BLaER1 treated with 17β-estradiol and CSF1 and Interleukin-3, amounts not matched to agents 10 nM and 100 nM (cell line): ENCODE results near the gene PDF.

Source experiments
- H3K27ac ChIP-seq, 11 experiments: shearing (Covaris generic); formaldehyde crosslinking; 2 replicates each; pipeline ENCODE4 v1.8.1; 2022
- H3K27me3 ChIP-seq, 11 experiments: shearing (Covaris generic); formaldehyde crosslinking; 2 replicates each; pipeline ENCODE4 v1.8.1; 2022
- H3K36me3 ChIP-seq, 11 experiments: shearing (Covaris generic); formaldehyde crosslinking; 2 replicates each; pipeline ENCODE4 v1.8.1; 2022
- H3K4me1 ChIP-seq, 10 experiments: shearing (Covaris generic); formaldehyde crosslinking; 2 replicates each; pipeline ENCODE4 v1.8.1; 2022
- H3K4me2 ChIP-seq, 11 experiments: shearing (Covaris generic); formaldehyde crosslinking; 2 replicates each; pipeline ENCODE4 v1.8.1; 2022
- H3K4me3 ChIP-seq, 10 experiments: shearing (Covaris generic); formaldehyde crosslinking; 2 replicates each; pipeline ENCODE4 v1.8.1; 2022
- H3K9ac ChIP-seq, 11 experiments: shearing (Covaris generic); formaldehyde crosslinking; 2 replicates each; pipeline ENCODE4 v1.8.1; 2022
- H3K9me3 ChIP-seq, 11 experiments: shearing (Covaris generic); formaldehyde crosslinking; replicated peaks in 1 of 11; 2 replicates each; pipeline ENCODE4 v1.8.1; 2022
- H4K20me1 ChIP-seq, 11 experiments: shearing (Covaris generic); formaldehyde crosslinking; 2 replicates each; pipeline ENCODE4 v1.8.1; 2022
- Cebpa-rat ChIP-seq, 11 experiments: shearing (Covaris generic); IDR thresholded peaks; 2 replicates each; pipeline ENCODE4 v1.8.1; 2022

The PDF gene

DNA sequence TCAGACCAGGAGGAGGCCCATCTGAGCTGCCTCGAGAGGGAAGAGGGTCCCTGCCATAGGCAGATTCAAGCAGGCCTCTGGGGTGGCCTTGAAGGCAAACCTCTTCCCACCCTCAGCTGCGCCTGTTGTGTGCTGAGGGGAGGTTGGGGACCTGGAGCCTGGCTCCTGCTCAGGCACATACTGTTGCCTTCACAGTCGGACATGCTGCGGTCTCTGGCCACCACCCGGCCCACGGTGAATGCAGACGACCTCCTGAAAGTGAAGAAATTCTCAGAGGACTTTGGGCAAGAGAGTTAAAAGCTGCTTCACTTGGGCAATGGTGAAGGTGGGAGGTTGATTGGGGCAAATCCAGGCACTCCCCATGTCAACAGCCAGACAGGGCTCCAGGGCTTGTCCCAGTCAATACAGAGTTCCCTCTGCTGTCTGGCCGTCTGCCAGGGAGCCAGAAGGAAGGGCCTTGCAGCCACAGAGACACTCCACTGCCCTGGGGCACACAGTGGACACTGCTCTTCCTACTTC is 6.3 kb downstream of the PDF start:
- no peaks in the 10 kb centered on the region for H3K9me3 ChIP-seq
- H3K9ac ChIP-seq, result peak overlapping the region; percentile 19 to 65 (median 39); a peak in 13 of 22 replicates
- H3K27ac ChIP-seq, result peak overlapping the region in 8 of 11 experiments; percentile 16 to 35 (median 26); a peak in 5 of 22 replicates
- H3K27me3 ChIP-seq, result no peaks in the 10 kb centered on the region
- TF ChIP-seq Cebpa-rat (IDR thresholded peaks at IDR 0.05), result no peak
- H3K4me2 ChIP-seq, result peak overlapping the region; percentile 57 to 99 (median 77)
- peaks cover 92 to 100% (median 100%) of the 10 kb centered on the region in 11 experiments for H4K20me1 ChIP-seq
- H3K4me3 ChIP-seq, result no peak overlapping the region
- H3K36me3 ChIP-seq, result peaks cover 79 to 100% (median 99%) of the 10 kb centered on the region in 11 experiments
- H3K4me1 ChIP-seq, result peaks cover 81 to 100% (median 95%) of the 10 kb centered on the region in 10 experiments

DNA sequence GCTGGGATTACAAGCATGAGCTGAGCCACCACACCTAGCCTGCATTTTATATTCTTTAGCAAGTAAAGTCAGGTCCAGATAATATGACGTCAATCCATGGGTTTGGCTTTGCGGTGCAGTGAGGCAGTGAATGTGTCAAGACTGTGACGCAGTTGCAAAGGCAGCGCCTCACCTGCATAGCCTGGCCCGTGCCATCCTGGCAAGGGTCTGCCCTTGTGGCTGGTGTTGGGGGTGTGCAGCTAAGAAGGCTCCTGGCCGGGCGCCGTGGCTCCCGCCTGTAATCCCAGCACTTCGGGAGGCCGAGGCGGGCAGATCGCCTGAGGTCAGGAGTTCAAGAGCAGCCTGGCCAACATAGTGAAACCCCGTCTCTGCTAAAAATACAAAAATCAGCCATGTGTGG is 7.0 kb downstream of the PDF start:
- peaks cover 92 to 100% (median 100%) of the 10 kb centered on the region in 11 experiments for H4K20me1 ChIP-seq
- H3K4me3 ChIP-seq, result no peak overlapping the region
- H3K4me1 ChIP-seq, result peaks cover 75 to 93% (median 88%) of the 10 kb centered on the region in 10 experiments
- peak overlapping the region; percentile 57 to 99 (median 77) for H3K4me2 ChIP-seq
- H3K27ac ChIP-seq, result no peak overlapping the region; a peak in 2 of 22 replicates
- peaks cover 86 to 100% (median 99%) of the 10 kb centered on the region in 11 experiments for H3K36me3 ChIP-seq
- no peaks in the 10 kb centered on the region for H3K9me3 ChIP-seq
- H3K9ac ChIP-seq, result peak overlapping the region in 5 of 11 experiments; percentile 0 to 65 (median 45); a peak in 4 of 22 replicates
- no peaks in the 10 kb centered on the region for H3K27me3 ChIP-seq
- no peak for TF ChIP-seq Cebpa-rat (IDR thresholded peaks at IDR 0.05)

DNA sequence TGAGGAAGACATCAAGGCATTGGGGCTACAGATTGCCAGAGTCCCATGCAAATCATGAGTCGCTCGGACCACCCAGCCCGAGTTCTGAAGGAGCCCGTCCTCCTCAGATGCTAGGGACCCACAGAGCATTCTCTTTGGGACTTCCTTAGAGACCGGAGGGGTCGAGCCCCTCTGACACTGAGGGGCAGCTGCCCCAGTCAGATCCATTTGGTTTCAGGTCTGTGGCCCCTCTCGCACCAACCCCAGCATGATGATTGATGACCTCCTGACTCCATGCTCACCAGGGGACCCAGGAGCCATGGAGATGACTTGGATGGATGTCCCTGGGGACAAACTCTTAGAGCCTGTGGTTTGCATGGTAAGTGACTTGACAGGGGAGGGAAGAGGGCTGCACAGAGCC is 8.0 kb downstream of the PDF start:
- H3K4me1 ChIP-seq, result peaks cover 64 to 83% (median 78%) of the 10 kb centered on the region in 10 experiments
- peak overlapping the region in 10 of 11 experiments; percentile 1 to 99 (median 74); a peak in 19 of 22 replicates for H3K4me2 ChIP-seq
- peak overlapping the region in 6 of 11 experiments; percentile 3 to 40 (median 9); a peak in 4 of 22 replicates for H3K27ac ChIP-seq
- H3K27me3 ChIP-seq, result no peaks in the 10 kb centered on the region
- peaks cover 88 to 100% (median 98%) of the 10 kb centered on the region in 11 experiments for H4K20me1 ChIP-seq
- peak overlapping the region in 8 of 11 experiments; percentile 3 to 70 (median 28); a peak in 12 of 22 replicates for H3K9ac ChIP-seq
- H3K9me3 ChIP-seq, result no peaks in the 10 kb centered on the region
- no peak for TF ChIP-seq Cebpa-rat (IDR thresholded peaks at IDR 0.05)
- peaks cover 91 to 100% (median 98%) of the 10 kb centered on the region in 11 experiments for H3K36me3 ChIP-seq
- peak overlapping the region in 1 of 10 experiments; percentile 33; a peak in 1 of 20 replicates for H3K4me3 ChIP-seq

DNA sequence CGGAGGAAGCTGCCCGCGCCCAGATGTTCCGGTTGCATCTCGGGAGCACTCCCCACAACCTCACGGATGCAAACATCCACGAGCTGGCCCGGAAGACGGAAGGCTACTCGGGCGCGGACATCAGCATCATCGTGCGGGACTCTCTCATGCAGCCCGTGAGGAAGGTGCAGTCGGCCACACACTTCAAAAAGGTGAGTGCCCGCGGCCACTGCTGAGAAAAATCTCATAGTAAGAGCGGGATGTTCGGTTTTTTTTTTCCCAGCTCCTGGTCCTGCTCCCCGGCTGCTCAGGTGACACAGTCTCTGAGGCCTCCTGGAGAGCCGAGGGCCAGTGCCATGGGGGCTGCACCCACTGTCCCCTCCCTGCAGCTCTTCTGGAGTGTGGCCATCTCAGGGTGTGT is 9.3 kb downstream of the PDF start:
- peak overlapping the region in 7 of 11 experiments; percentile 12 to 70 (median 45); a peak in 15 of 22 replicates for H3K9ac ChIP-seq
- H4K20me1 ChIP-seq, result peaks cover 85 to 100% (median 98%) of the 10 kb centered on the region in 11 experiments
- H3K27ac ChIP-seq, result peak overlapping the region in 6 of 11 experiments; percentile 7 to 52 (median 12); a peak in 3 of 22 replicates
- no peak for TF ChIP-seq Cebpa-rat (IDR thresholded peaks at IDR 0.05)
- peaks cover 51 to 70% (median 65%) of the 10 kb centered on the region in 10 experiments for H3K4me1 ChIP-seq
- no peaks in the 10 kb centered on the region for H3K9me3 ChIP-seq
- H3K4me3 ChIP-seq, result peak overlapping the region in 4 of 10 experiments; percentile 18 to 40 (median 26); a peak in 4 of 20 replicates
- no peaks in the 10 kb centered on the region for H3K27me3 ChIP-seq
- peaks cover 95 to 100% (median 99%) of the 10 kb centered on the region in 11 experiments for H3K36me3 ChIP-seq
- H3K4me2 ChIP-seq, result peak overlapping the region; percentile 6 to 99 (median 72); a peak in 20 of 22 replicates

DNA sequence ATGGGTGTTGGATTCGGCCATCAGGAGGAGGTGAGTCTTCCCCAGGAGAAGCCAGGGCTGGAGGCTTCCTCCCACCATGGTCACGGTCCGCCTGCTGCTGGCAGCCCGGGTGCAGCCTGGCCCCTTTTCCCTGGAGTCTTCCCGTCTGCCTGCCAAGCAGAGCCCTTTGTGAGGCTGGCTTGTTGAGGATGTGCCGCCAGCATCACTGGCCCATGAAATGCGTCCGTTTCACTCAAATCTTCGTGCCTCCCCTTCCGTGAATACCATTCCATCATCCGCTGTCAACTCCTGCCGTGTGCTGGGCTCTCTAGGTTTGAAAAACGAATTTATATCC is 9.7 kb downstream of the PDF start:
- no peak for TF ChIP-seq Cebpa-rat (IDR thresholded peaks at IDR 0.05)
- Histone ChIP-seq H3K4me3 (peak overlapping the region in 5 of 10 experiments; percentile 13 to 40 (median 25); a peak in 5 of 20 replicates), H3K27ac (peak overlapping the region in 6 of 11 experiments; percentile 7 to 52 (median 12); a peak in 3 of 22 replicates), H3K9ac (peak overlapping the region in 9 of 11 experiments; percentile 5 to 70 (median 45); a peak in 17 of 22 replicates), H4K20me1 (peaks cover 85 to 100% (median 98%) of the 10 kb centered on the region in 11 experiments), H3K4me2 (peak overlapping the region; percentile 30 to 99 (median 72)), H3K9me3 (no peaks in the 10 kb centered on the region), H3K27me3 (no peaks in the 10 kb centered on the region), H3K4me1 (peaks cover 48 to 66% (median 61%) of the 10 kb centered on the region in 10 experiments), H3K36me3 (peaks cover 95 to 100% (median 99%) of the 10 kb centered on the region in 11 experiments)

DNA sequence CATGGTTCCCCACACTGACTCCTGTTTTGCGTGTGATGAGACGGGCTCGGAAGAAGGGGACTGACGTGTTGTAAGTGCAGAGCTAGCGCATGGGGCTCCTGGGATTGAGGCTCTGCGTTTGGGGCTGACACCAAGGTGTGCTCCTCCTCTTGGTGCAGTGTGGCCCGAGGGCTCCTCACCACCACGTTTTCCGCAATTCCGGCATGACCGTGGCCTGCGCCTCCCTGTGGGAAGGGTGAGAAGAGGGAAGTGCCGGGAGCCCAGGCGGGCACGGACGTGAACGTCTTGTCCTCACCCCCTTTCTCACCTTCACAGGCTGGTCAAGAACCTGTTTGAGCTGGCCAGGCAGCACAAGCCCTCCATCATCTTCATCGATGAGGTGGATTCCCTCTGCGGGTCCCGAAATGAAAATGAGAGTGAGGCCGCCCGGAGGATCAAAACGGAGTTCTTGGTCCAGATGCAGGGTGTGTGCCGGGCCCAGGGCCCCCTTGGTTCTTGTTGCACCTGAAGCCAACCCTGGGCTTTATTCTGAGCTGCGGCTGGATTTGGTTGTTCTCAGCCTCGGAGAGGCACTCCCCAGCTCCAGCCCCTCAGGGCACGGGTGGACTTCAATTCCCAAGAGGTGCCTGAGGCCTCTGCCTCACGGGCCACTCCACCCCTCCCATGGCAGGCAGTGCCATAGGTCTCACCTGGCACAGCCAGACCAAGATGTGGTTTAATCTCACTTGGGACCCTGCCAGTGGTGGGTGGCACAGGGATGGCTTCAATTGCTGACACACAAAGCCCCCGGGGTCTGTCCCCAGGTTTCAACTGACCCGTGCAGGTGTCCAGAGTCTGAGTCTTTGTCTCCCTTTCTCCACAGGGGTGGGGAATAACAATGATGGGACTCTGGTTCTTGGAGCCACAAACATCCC is 10.3 kb downstream of the PDF start:
- Histone ChIP-seq H3K4me3 (peak overlapping the region in 5 of 10 experiments; percentile 13 to 40 (median 25); a peak in 5 of 20 replicates), H3K27ac (peak overlapping the region in 6 of 11 experiments; percentile 7 to 52 (median 12); a peak in 4 of 22 replicates), H4K20me1 (peaks cover 86 to 100% (median 98%) of the 10 kb centered on the region in 11 experiments), H3K36me3 (peaks cover 95 to 100% (median 99%) of the 10 kb centered on the region in 11 experiments), H3K27me3 (no peaks in the 10 kb centered on the region), H3K9me3 (no peaks in the 10 kb centered on the region), H3K4me2 (peak overlapping the region; percentile 30 to 99 (median 72); a peak in 20 of 22 replicates), H3K9ac (peak overlapping the region in 9 of 11 experiments; percentile 5 to 70 (median 45); a peak in 17 of 22 replicates), H3K4me1 (peaks cover 44 to 61% (median 56%) of the 10 kb centered on the region in 10 experiments)
- TF ChIP-seq Cebpa-rat (IDR thresholded peaks at IDR 0.05), result no peak

DNA sequence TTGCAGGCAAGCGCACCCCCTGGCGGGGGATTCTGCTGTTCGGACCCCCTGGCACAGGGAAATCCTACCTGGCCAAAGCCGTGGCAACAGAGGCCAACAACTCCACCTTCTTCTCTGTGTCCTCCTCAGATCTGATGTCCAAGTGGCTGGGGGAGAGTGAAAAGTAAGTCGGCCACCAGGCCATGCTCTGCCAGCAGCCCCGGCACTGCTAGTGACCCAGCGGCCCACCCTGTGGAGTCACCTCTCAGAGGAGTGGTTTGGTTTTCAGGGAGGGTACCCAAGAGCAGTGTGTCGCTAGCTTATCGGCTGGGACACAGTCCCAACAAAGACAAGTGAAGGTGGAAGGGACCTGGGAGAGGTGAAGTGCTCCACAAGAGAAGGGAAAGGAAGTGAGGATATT is 11.0 kb downstream of the PDF start:
- Histone ChIP-seq H4K20me1 (peaks cover 86 to 100% (median 98%) of the 10 kb centered on the region in 11 experiments; a peak in 21 of 22 replicates), H3K36me3 (peaks cover 96 to 100% (median 99%) of the 10 kb centered on the region in 11 experiments), H3K4me3 (no peak overlapping the region), H3K4me1 (peaks cover 37 to 54% (median 49%) of the 10 kb centered on the region in 10 experiments), H3K9me3 (no peaks in the 10 kb centered on the region), H3K27ac (peak overlapping the region in 2 of 11 experiments; percentile 5 to 10; a peak in 1 of 22 replicates), H3K4me2 (no peak overlapping the region; a peak in 1 of 22 replicates), H3K9ac (peak overlapping the region in 3 of 11 experiments; percentile 3 to 8 (median 5); a peak in 3 of 22 replicates), H3K27me3 (no peaks in the 10 kb centered on the region)
- no peak for TF ChIP-seq Cebpa-rat (IDR thresholded peaks at IDR 0.05)

DNA sequence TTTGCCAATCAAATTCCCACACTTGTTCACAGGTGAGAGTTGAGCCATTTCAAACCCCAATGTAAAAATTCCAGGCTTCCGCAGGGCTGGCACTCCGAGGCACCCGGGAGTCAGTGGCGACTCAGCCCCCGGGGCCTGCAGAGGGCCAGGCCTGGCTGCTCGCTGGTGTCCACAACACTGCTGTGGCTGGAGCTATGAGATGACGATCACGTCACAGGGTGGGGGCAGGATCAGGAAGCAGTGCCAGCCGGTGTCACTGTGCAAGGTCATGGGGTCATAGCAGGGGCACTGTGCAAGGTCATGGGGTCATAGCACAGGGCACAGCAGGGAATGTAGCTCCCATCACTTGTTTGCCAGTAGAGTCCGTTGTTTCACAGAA is 11.5 kb downstream of the PDF start:
- Histone ChIP-seq H3K9ac (peak overlapping the region in 2 of 11 experiments; percentile 6 to 8; a peak in 1 of 22 replicates), H3K36me3 (peaks cover 98 to 100% (median 99%) of the 10 kb centered on the region in 11 experiments), H4K20me1 (peaks cover 86 to 100% (median 98%) of the 10 kb centered on the region in 11 experiments; a peak in 21 of 22 replicates), H3K4me3 (no peak overlapping the region), H3K27me3 (no peaks in the 10 kb centered on the region), H3K9me3 (no peaks in the 10 kb centered on the region), H3K27ac (0 out of 22 replicates have a peak overlapping the region, but pooled peaks of 2 of the 11 experiments have one; percentile 5 to 10), H3K4me2 (no peak overlapping the region), H3K4me1 (peaks cover 32 to 49% (median 45%) of the 10 kb centered on the region in 10 experiments)
- TF ChIP-seq Cebpa-rat (IDR thresholded peaks at IDR 0.05), result no peak
